Measurements from ENCODE around the gene CNIH2.

The CNIH2 gene

GRCh38 chr11:66333220-66333877, 55.4 kb downstream of the CNIH2 start:
- no peak for DNase-seq
